KG1 (cell line): Measurements from ENCODE around the gene OBP2A.
"Not testable (repeated sequence)": the region's sequence is repeated elsewhere in the genome, so short reads cannot be mapped to it uniquely, and the experiment has no call there.

Source experiments
- DNase-seq: peaks from one replicate; lab custom pipeline; 2025; lab: John Stamatoyannopoulos, UW

OBP2A gene

GRCh38 chr9:135512241-135512603 lies 33.7 kb upstream of the OBP2A start:
- DNase-seq: no peak

- DNase-seq: no peak
Measured at GRCh38 chr9:135512904-135513303, 33.0 kb upstream of the OBP2A start.

GRCh38 chr9:135513351-135513846 lies 32.5 kb upstream of the OBP2A start:
- DNase-seq: no peak

- not testable (repeated sequence) for DNase-seq
Measured at GRCh38 chr9:135513906-135514305, 32.0 kb upstream of the OBP2A start.

GRCh38 chr9:135514342-135515082 lies 31.4 kb upstream of the OBP2A start:
- DNase-seq: no peak

- no peak for DNase-seq
Measured at GRCh38 chr9:135515083-135515951, 30.6 kb upstream of the OBP2A start.

GRCh38 chr9:135516132-135516860 lies 29.6 kb upstream of the OBP2A start:
- no peak for DNase-seq

GRCh38 chr9:135517407-135517822 lies 28.5 kb upstream of the OBP2A start:
- no peak for DNase-seq

GRCh38 chr9:135519179-135519971 lies 26.6 kb upstream of the OBP2A start:
- no peak for DNase-seq

GRCh38 chr9:135520916-135521607 lies 24.9 kb upstream of the OBP2A start, which contains the start of gene LCN1:
TSS of gene LCN1 (plus strand) at chr9:135521440. CDS start at chr9:135521498, 58 bp downstream.
- DNase-seq: no peak

- DNase-seq: no peak
Measured at GRCh38 chr9:135521608-135522095, 24.3 kb upstream of the OBP2A start.

GRCh38 chr9:135522137-135522877 lies 23.6 kb upstream of the OBP2A start:
- DNase-seq: no peak

GRCh38 chr9:135522931-135523330 lies 23.0 kb upstream of the OBP2A start:
- DNase-seq: no peak

GRCh38 chr9:135523521-135524129 lies 22.3 kb upstream of the OBP2A start:
- no peak for DNase-seq

GRCh38 chr9:135524130-135524861 lies 21.6 kb upstream of the OBP2A start:
- DNase-seq: no peak

- DNase-seq: no peak
Measured at GRCh38 chr9:135525241-135526088, 20.5 kb upstream of the OBP2A start.

- no peak for DNase-seq
Measured at GRCh38 chr9:135526089-135526729, 19.7 kb upstream of the OBP2A start.
